ENCODE results near the gene ZCCHC17.

The ZCCHC17 gene

DNA sequence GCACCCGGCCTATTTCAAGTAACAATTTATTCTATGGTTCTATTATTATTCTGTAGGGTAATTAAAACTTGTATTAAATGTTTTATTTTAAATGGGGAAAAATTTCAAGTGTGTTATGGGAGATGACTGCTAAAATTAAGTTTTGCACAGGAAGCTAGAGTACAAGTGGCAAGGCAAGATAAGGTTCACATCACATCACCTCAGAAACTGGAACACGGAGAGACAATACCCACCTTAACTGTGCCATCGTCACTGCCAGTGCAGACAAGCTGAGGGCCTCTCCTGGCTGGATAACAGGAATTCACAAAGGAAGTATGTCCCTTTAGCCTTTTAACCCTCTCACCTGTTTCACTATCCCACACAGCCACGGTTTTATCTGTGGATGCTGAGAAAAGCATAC lies 7.8 kb upstream of the ZCCHC17 start:
- H3K4me3 ChIP-seq (ENCODE audit: low read depth, low read length): no peak overlapping the region
- DNase-seq (ENCODE audit: low read depth): no peak
- TF ChIP-seq, protein P1, sequence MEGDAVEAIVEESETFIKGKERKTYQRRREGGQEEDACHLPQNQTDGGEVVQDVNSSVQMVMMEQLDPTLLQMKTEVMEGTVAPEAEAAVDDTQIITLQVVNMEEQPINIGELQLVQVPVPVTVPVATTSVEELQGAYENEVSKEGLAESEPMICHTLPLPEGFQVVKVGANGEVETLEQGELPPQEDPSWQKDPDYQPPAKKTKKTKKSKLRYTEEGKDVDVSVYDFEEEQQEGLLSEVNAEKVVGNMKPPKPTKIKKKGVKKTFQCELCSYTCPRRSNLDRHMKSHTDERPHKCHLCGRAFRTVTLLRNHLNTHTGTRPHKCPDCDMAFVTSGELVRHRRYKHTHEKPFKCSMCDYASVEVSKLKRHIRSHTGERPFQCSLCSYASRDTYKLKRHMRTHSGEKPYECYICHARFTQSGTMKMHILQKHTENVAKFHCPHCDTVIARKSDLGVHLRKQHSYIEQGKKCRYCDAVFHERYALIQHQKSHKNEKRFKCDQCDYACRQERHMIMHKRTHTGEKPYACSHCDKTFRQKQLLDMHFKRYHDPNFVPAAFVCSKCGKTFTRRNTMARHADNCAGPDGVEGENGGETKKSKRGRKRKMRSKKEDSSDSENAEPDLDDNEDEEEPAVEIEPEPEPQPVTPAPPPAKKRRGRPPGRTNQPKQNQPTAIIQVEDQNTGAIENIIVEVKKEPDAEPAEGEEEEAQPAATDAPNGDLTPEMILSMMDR (IDR thresholded peaks at IDR 0.05; ENCODE audit: low read depth, low read length, missing control alignments): no peak

GRCh38 chr1:31295874-31296485 lies 852 bp upstream of the ZCCHC17 start:
- no peak for DNase-seq (ENCODE audit: low read depth)
- H3K4me3 ChIP-seq (ENCODE audit: low read depth, low read length): peak overlapping the region; percentile 97
- TF ChIP-seq, protein P1 (IDR thresholded peaks at IDR 0.05; ENCODE audit: low read depth, low read length, missing control alignments): no peak

DNA sequence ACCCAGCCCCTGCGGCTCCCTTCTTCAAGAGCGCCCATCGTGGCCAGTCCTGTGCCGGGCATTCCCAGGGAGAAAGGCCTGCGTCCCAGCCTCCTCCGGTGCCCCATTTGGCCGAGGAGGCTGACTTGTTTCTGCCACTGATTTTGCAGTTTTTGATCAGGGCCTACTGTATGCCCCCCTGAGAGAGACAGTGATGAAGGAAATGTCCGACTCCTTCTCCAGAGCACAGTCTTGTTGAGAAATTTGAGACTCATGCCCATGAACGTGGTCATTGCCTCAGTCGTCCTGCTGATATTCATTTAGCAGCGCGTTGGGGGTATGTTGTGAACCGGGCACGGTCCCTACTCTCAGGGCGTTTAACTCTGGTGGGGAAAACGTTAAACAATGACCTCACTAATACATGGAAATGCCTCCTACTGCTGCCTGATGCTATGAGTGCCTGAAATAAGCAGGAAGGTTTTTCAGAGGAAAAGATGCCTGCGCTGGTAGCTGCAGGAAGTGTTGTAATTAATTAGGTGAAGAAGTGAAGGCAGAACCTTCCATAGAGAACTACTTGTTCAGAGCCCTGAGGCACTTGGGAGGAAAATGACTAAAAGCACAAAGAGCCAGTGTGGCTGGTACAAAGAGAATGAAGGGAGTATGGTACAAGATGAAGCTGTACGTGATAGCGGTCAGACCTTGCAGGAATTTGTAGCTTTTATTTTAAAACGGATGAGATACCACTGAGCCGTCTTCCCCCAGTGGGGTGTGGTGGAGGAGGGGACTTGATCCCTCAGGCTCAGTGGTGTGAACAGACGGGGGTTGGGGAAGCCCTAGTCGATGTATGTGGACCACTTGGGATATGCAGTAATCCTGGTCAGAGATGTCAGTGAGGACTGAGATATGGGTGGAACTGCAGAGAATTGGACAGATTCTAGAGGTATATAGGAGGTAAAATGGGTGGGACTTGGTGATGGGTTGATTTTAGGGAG lies 730 bp downstream of the ZCCHC17 start:
- H3K4me3 ChIP-seq (ENCODE audit: low read depth, low read length): peak overlapping the region; percentile 97
- TF ChIP-seq, protein P1 (IDR thresholded peaks at IDR 0.05; ENCODE audit: low read depth, low read length, missing control alignments): no peak
- no peak for DNase-seq (ENCODE audit: low read depth)

- TF ChIP-seq, protein P1 (IDR thresholded peaks at IDR 0.05; ENCODE audit: low read depth, low read length, missing control alignments): no peak
These were observed 2.5 kb downstream of the ZCCHC17 start for GRCh38 chr1:31299365-31299764.

GRCh38 chr1:31300193-31300592 lies 3.4 kb downstream of the ZCCHC17 start:
- no peak overlapping the region for H3K4me3 ChIP-seq (ENCODE audit: low read depth, low read length)
- TF ChIP-seq, protein P1 (IDR thresholded peaks at IDR 0.05; ENCODE audit: low read depth, low read length, missing control alignments): no peak
- DNase-seq (ENCODE audit: low read depth): no peak

More at GRCh38 chr1:31299365-31299764, 2.5 kb downstream of the ZCCHC17 start:
- no peak for DNase-seq (ENCODE audit: low read depth)
- no peak overlapping the region for H3K4me3 ChIP-seq (ENCODE audit: low read depth, low read length)

DNA sequence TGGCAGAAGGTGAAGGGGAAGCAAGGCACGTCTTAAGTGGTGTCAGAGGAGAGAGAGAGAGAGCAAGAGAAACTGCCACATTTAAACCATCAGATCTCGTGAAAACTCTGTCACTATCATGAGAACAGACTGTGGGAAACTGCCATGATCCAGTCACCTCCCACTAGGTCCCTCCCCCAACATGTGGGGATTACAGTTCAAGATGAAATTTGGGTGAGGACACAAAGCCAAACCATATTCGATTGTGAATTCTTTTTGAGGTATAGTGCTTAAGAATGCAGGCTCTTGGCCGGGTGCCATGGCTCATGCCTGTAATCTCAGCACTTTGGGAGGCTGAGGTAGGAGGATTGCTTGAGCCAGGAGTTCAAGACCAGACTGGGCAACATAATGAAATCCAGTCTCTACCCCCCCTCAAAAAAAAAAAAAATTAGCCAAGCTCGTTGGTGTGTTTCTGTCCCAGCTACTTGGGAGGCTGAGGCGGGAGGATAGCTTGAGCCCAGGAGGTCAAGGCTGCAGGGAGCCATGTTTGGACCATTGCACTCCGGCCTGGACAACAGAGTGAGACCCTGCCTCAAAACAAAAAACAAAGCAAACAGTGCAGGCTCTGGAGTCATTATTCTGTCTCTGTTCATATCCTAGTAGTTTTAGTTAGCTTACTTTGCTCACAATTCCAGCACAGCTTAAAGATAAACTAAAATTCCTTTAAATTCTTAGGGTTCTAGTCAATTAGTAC lies 6.0 kb downstream of the ZCCHC17 start:
- no peak for DNase-seq (ENCODE audit: low read depth)
- H3K4me3 ChIP-seq (ENCODE audit: low read depth, low read length): no peak overlapping the region
- TF ChIP-seq, protein P1 (IDR thresholded peaks at IDR 0.05; ENCODE audit: low read depth, low read length, missing control alignments): no peak

Data from GM12864 (cell line).